K562 (cell line): ENCODE measurements around the gene PIP5KL1. TPM values are rescaled to one million over a fixed set of nuclear protein-coding genes. Genes with fewer than 3 reads are reported as not detected.

ENCODE experiments used
- ADNP ChIP-seq: fragments of 200-800 bp; sonication (Bioruptor generic); IDR thresholded peaks from 2 replicates; pipeline ENCODE4 v1.6.1; 2016; ENCODE audit warnings: missing genetic modification characterization, missing compliant biosample characterization
- ATF1 ChIP-seq, 2 experiments: fragments of 450-650 bp in 1 of 2; IDR thresholded peaks; 2 replicates each; pipeline ENCODE4 v1.6.1; 2016; ENCODE audit warnings: missing compliant biosample characterization in 1 of 2, missing genetic modification characterization in 1 of 2
- HDAC1 ChIP-seq, 2 experiments: fragments of 450-650 bp; IDR thresholded peaks; 2 replicates each; pipeline ENCODE4 v1.6.1; 2016 to 2017; ENCODE audit warnings: inconsistent platforms in 1 of 2, mild to moderate bottlenecking in 1 of 2, moderate library complexity in 1 of 2
- NCOA1 ChIP-seq: fragments of 450-650 bp; IDR thresholded peaks from 2 replicates; pipeline ENCODE4 v1.6.1; 2016; ENCODE audit warnings: low read depth
- NFYB ChIP-seq: IDR thresholded peaks from 2 replicates; pipeline ENCODE4 v1.6.1; 2011; ENCODE audit warnings: mild to moderate bottlenecking, moderate library complexity; ENCODE audit not compliant: insufficient read length; ENCODE audit errors: extremely low read depth
- POLR2A ChIP-seq: fragments of 450-650 bp; conservative IDR thresholded peaks from 2 replicates; pipeline ENCODE4 v1.6.1; 2016
- RBM17 ChIP-seq: fragments of 200-400 bp; formaldehyde crosslinking; IDR thresholded peaks from 2 replicates; pipeline ENCODE4 v1.6.1; 2017; ENCODE audit warnings: low read depth, mild to moderate bottlenecking, low read length, borderline replicate concordance
- SMAD4 ChIP-seq: fragments of 250-450 bp; sonication (Bioruptor Pico); conservative IDR thresholded peaks from 2 replicates; pipeline ENCODE4 v1.8.0; 2021; ENCODE audit warnings: inconsistent platforms, mild to moderate bottlenecking, moderate library complexity
- SMARCA4 ChIP-seq: fragments of 450-650 bp; IDR thresholded peaks from 2 replicates; pipeline ENCODE4 v1.6.1; 2016
- SMARCC2 ChIP-seq: fragments of 450-650 bp; IDR thresholded peaks from 2 replicates; pipeline ENCODE4 v1.6.1; 2017; ENCODE audit warnings: antibody characterized with exemption, moderate library complexity, mild to moderate bottlenecking, low read depth
- ZBTB26 ChIP-seq: fragments of 450-650 bp; formaldehyde crosslinking; IDR thresholded peaks from 2 replicates; pipeline ENCODE4 v1.4.0; 2022; ENCODE audit warnings: missing genetic modification characterization
- ZFX ChIP-seq: sonication (generic); formaldehyde crosslinking; IDR thresholded peaks from 2 replicates; pipeline ENCODE4 v1.8.0; 2022; ENCODE audit warnings: mild to moderate bottlenecking, missing genetic modification reagents, moderate library complexity
- ZNF146 ChIP-seq: IDR thresholded peaks from one replicate; pipeline ENCODE4 v1.6.1; 2018; ENCODE audit warnings: missing compliant biosample characterization; ENCODE audit not compliant: unreplicated experiment
- ZNF175 ChIP-seq: fragments of 200-800 bp; sonication (Bioruptor generic); IDR thresholded peaks from 2 replicates; pipeline ENCODE4 v1.6.1; 2016; ENCODE audit warnings: low read depth, mild to moderate bottlenecking, missing genetic modification characterization, missing compliant biosample characterization
- ZNF655 ChIP-seq: fragments of 250-450 bp; sonication (Bioruptor Pico); IDR thresholded peaks from 2 replicates; pipeline ENCODE4 v1.5.0; 2021
- polyA plus RNA-seq, 8 experiments: library from polyadenylated mRNA; depleted of rRNA in 4 of 8; stranded (reverse) in 5 of 8; unstranded in 3 of 8; fragments of >200 nt; fragmentation: Nextera tagmentation in 2 of 8; fragmentation: Illumina TruSeq in 1 of 8; extraction: Ambion mirVana in 2 of 8; extraction: Trizol in 1 of 8; gene quantifications; 2 replicates each; pipeline versions ENCODE4 v1.2.1 to v1.2.3, GENCODE V29; 2011 to 2014; ENCODE audit warnings: inconsistent platforms in 1 of 8, missing spikeins in 1 of 8
- total RNA-seq, 7 experiments: library from RNA; depleted of rRNA in 6 of 7; stranded (reverse); fragments of >200 nt in 6 of 7; fragmentation: Illumina TruSeq in 2 of 7; extraction: Trizol in 2 of 7; gene quantifications; 2 replicates each; pipeline versions ENCODE4 v1.2.1 to v1.2.3, GENCODE V29; 2011 to 2021; ENCODE audit warnings: low replicate concordance in 1 of 7
- TF ChIP-seq, protein P1 (sequence below), 3 experiments: fragments of 200-800 bp in 1 of 3; sonication (Bioruptor generic) in 1 of 3; sonication (generic) in 1 of 3; formaldehyde crosslinking in 1 of 3; IDR thresholded peaks; 2 replicates each; pipeline versions ENCODE4 v1.6.1 to v1.8.0; 2016 to 2022; ENCODE audit warnings: mild to moderate bottlenecking in 2 of 3, missing compliant biosample characterization in 2 of 3, missing genetic modification characterization in 2 of 3, missing genetic modification reagents in 1 of 3
- TF ChIP-seq, protein P2 (sequence below): fragments of 250-450 bp; sonication (Bioruptor Pico); IDR thresholded peaks from 2 replicates; pipeline ENCODE4 v1.8.0; 2022; ENCODE audit warnings: inconsistent platforms, mild to moderate bottlenecking, moderate library complexity, borderline replicate concordance
- TF ChIP-seq, protein P3 (sequence below): fragments of 200-400 bp; formaldehyde crosslinking; IDR thresholded peaks from 2 replicates; pipeline ENCODE4 v1.6.1; 2017; ENCODE audit warnings: mild to moderate bottlenecking, low read depth, low read length, moderate library complexity

The PIP5KL1 gene
- total and polyA plus RNA-seq, 9 of the 15 experiments (the other 6 are each of a cell fraction or from before 2014, with no cell fraction given), result 0.18 to 4.8 (median 1.2) TPM

DNA sequence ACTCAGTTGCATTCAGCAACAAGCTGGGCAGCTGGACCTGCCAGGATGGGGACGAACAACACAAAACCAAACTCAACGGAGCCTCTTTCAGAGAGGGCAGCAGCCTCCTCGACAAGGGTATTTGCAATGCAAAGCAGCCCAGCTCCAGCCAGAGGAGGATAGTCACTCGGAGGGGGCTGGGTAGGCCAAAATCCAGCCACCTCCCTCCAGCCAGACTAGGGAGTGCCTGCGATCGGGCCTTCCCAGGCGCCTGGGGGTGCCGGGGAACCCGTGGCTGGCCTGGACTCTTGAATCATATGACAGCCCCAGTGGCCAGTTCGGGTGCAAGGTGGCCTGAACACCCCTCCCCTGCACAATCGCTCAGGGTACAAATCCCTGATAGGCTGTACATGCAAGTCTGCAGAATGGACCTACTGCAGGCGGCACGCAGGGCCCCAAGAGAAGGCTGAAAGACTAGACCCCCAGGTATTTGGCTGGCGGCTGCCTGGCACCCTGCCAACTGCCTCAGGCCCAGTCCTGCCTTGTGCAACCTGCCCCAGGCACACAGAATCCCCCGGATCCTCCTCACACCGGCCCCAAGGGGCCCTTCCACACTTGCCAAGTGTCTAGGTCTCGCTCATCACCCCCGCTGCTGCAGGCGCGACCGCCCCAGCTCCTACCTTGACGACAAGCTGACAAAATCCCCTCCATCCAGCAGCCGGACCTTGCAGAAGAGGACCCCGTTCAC is 48.9 kb upstream of the PIP5KL1 start (continued):
- TF ChIP-seq, protein P1, sequence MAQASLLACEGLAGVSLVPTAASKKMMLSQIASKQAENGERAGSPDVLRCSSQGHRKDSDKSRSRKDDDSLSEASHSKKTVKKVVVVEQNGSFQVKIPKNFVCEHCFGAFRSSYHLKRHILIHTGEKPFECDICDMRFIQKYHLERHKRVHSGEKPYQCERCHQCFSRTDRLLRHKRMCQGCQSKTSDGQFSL (CRISPR knock-in tag; IDR thresholded peaks at IDR 0.05), result 0 out of 2 replicates have a peak, but pooled peaks have one; percentile 15
- TF ChIP-seq, protein P1 (tag; IDR thresholded peaks at IDR 0.05), result no peak
- no peak for TF ChIP-seq ZNF175 (CRISPR knock-in tag)
- no peak for TF ChIP-seq POLR2A
- TF ChIP-seq SMAD4 (CRISPR knock-in tag), result peak; percentile 53
- no peak for TF ChIP-seq ZNF146
- TF ChIP-seq ZBTB26 (CRISPR knock-in tag), result no peak
- no peak for TF ChIP-seq ZNF655 (CRISPR knock-in tag)
- TF ChIP-seq HDAC1 (IDR thresholded peaks at IDR 0.05), result no peak
- no peak for TF ChIP-seq ATF1 (CRISPR knock-in tag; IDR thresholded peaks at IDR 0.05)
- TF ChIP-seq ATF1 (tag; IDR thresholded peaks at IDR 0.05), result 0 out of 2 replicates have a peak, but pooled peaks have one; percentile 23
- TF ChIP-seq NCOA1, result no peak
- no peak for TF ChIP-seq ADNP (tag)
- TF ChIP-seq ZFX (CRISPR knock-in tag), result peak; percentile 83
- TF ChIP-seq RBM17, result no peak
- TF ChIP-seq, protein P2, sequence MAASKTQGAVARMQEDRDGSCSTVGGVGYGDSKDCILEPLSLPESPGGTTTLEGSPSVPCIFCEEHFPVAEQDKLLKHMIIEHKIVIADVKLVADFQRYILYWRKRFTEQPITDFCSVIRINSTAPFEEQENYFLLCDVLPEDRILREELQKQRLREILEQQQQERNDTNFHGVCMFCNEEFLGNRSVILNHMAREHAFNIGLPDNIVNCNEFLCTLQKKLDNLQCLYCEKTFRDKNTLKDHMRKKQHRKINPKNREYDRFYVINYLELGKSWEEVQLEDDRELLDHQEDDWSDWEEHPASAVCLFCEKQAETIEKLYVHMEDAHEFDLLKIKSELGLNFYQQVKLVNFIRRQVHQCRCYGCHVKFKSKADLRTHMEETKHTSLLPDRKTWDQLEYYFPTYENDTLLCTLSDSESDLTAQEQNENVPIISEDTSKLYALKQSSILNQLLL (CRISPR knock-in tag), result no peak
- no peak for TF ChIP-seq NFYB
- TF ChIP-seq, protein P3, sequence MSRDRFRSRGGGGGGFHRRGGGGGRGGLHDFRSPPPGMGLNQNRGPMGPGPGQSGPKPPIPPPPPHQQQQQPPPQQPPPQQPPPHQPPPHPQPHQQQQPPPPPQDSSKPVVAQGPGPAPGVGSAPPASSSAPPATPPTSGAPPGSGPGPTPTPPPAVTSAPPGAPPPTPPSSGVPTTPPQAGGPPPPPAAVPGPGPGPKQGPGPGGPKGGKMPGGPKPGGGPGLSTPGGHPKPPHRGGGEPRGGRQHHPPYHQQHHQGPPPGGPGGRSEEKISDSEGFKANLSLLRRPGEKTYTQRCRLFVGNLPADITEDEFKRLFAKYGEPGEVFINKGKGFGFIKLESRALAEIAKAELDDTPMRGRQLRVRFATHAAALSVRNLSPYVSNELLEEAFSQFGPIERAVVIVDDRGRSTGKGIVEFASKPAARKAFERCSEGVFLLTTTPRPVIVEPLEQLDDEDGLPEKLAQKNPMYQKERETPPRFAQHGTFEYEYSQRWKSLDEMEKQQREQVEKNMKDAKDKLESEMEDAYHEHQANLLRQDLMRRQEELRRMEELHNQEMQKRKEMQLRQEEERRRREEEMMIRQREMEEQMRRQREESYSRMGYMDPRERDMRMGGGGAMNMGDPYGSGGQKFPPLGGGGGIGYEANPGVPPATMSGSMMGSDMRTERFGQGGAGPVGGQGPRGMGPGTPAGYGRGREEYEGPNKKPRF, result no peak
- no peak for TF ChIP-seq SMARCC2
- no peak for TF ChIP-seq SMARCA4
